HS-27A (cell line): ENCODE data around the gene KIAA0753.
"Not testable (repeated sequence)": the region's sequence is repeated elsewhere in the genome, so short reads cannot be mapped to it uniquely, and the experiment has no call there.

ENCODE experiments used
- DNase-seq: peaks from one replicate; pipeline ENCODE4 v3.0.0-alpha.2; 2012; ENCODE audit warnings: low read depth, missing footprints

KIAA0753 gene

DNA sequence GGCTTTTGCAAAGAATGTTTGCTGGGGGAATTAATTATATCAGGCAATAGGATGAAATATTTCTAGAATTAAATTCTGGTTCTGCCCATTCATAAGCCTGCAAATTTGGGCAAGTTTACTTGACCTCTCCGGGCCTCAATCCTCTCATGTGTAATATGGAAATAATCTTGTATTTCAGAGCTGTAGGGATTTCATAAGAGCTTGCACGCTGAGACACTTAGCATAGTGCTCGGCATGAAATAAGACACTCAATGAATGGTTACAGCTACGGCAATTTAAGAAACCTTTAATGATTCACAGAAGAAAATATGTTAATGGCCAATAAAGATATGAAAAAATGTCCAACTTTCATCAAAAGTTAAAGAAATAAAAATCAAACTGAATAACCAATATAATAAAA is 43.6 kb downstream of the KIAA0753 start:
- no peak for DNase-seq

DNA sequence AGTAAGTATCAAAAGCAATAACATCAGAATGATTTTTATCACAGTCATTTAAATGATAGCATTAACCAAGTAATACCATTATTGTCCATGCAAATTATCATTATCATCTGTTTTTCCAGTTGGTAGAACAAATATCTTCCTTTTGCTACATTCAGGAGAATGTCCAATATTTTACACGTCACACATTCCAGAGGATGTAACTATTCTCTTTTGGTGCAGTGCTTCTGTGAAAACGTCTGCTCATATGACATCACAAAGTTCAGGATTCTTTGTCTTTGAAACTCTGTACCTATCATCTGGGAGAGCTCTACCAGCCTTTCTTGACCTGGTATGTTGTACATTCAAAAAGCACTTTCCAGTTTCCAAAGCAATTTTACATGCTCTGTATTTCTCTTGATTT is 44.0 kb downstream of the KIAA0753 start:
- DNase-seq = no peak

DNA sequence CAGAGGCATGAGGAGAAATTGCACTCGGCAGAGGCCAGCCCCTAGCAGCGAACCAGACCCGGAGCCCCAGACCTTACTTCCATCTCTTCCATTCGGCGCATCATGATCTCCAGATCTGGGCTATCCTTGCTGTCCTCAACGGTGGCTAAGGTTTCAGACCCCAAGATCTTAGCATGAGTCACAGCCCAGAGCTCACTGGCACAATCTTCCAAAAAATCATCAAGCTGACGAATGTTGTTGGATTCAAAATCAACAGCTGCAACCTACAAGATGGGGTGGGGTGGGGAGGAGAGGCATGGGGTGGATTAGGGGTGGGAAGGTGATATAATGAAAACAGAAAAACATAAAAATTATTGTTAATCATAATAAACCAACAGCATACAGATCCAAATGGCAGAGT is 44.4 kb downstream of the KIAA0753 start:
- DNase-seq = no peak

DNA sequence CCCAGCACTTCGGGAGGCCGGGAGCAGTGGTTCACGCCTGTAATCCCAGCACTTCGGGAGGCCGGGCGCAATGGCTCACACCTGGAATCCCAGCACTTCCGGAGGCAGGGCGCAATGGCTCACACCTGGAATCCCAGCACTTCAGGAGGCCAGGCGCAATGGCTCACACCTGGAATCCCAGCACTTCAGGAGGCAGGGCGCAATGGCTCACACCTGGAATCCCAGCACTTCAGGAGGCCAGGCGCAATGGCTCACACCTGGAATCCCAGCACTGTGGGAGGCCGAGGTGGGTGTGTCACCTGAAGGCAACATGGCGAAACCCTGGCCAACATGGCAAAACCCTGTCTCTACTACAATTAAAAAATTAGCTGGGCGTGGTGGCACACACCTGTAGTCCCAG is 47.1 kb downstream of the KIAA0753 start:
- not testable (repeated sequence) for DNase-seq

DNA sequence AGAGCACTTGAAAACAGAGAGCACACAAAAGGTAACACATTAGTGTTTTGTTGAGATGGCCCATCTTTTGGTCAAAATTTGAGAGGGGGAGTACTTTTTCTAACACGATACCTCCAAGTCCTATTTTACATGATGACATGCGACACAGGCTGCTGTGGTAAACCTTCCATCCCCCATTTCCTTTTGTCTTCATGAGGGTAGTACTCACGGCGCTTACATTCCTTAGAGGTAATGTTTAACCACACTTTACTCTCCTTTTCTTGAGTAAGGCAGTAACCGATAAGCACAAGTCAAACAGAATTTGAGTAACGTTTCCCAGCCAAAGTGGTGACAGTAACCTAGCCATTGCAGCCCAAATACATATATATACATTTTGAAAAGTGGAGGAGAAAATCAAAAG is 48.3 kb downstream of the KIAA0753 start:
- DNase-seq = no peak

DNA sequence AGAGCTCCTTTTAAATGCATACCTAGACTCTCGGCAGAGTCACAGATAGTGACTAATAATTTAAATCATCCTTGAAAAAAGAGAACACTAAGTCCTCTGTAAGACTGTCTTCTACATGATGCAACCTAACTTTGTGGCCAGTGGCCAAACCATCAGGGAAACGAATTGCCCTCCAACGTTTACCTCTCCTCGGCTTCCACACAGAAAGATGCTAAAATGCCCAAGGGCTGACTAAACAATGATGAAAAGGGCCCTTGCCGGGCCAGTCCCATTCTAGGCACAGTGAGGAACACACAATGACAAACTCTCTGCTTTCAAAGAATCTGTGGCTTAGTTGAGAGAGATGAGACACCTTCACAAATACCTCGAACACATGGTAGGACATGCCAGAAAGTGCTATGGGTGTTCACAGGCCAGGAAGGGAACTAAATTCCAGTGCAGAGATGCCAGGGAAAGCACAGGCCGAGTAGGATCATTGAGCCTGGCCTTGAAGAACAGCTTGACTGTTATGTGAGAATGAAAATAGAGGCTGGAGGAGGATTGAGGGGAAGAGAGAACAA is 48.8 kb downstream of the KIAA0753 start:
- DNase-seq = no peak

DNA sequence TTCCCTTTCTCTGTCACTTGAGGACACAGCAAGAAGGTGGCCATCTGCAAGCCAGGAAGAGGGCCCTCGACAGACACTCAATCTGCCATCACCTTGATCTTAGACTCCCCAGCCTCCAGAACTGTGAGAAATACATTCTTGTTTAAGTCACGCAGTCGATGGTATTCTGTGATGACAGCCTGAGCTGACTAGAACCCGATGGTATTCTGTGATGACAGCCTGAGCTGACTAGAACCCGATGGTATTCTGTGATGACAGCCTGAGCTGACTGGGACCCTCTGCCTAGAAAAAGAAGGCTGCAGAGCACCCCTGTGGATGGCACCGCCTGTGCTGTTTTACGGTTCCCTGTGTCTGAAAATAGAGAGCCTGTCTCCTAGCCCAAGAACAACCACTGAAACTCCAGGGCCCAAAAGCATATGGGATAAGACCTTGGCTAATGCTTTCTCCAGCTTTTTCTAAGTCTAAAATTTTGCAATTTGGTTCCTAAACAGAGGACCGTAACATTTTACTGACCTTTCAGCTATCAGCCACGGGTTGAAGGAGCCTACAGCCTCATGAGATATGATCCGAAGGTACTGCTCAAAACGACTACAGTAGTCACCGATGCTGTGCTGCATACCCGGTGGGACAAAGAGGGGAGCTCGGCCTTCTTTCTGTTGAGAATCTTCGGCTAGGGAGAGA is 51.1 kb downstream of the KIAA0753 start:
- no peak for DNase-seq

DNA sequence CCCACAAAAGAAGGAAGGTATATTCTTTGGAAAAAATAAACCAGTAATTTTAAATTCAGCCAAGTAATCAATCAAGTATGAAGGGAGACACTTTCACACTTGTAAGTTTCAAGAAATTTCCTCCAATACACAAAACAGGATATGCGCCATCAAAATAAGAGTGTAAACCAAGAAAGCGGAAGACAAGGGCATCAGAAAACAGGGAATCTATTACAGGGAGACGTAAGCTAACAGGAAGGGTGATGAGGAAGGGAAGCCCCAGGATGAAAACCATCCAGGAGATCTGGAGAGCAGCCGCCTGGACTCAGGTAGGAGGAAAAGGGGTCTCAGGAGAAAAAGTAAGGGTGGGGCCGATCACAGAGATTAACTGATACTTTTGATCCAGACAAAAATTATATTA is 52.3 kb downstream of the KIAA0753 start:
- no peak for DNase-seq

DNA sequence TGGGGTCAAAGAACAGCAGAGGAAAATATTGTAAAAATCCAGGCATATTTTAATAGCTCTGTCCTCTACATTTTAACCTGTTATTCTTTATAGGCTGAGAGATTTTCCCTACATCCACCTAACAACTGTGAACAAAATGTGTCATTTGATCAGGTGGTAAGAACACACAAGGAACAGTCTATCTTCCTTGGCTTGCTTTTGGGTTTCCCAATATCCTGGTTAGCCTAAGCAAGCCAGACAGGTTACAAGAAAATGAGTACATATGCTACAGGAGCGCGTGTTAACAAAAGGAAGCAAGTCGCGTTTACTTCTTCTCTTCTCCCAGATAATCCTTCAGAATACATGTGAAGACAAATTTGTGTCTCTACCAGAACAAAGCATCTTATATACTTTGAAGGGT is 53.2 kb downstream of the KIAA0753 start:
- no peak for DNase-seq

DNA sequence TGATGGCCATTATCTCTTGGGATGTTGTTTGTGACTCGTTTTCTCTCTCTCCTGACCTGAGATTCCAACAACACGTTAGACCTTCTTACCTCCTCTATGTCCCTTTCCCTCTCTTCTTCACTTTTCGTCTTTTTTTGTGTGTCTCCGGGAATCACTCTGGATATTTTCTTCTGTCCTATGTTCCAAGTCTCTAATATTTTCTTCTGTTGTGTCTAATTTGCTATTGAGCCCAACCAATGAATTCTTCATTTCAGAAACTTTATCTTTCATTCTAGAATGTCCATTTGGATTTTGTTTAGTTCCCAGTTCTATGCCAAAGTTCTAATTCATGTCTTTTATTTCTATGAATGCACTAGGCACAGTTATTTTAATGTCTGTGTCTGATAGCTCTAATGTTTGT is 57.1 kb downstream of the KIAA0753 start:
- no peak for DNase-seq

DNA sequence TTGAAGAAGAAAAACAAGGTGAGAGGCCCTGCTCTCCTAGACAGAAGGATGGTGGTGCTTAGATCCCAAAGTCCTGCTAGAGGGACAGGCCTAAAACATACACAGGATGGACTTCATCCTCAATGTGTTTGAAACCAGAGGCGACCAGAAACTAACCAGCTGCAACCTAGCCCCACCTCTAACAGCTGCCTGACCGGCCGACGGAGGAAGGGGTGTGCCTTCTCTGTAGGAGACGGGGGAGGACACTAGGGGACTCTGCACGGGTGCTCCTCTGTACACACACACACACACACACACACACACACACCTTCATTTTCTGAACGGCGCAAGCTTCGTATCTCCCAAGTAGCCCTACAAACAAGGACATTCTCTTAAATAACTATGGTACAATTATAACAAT is 59.9 kb downstream of the KIAA0753 start:
- DNase-seq = no peak

DNA sequence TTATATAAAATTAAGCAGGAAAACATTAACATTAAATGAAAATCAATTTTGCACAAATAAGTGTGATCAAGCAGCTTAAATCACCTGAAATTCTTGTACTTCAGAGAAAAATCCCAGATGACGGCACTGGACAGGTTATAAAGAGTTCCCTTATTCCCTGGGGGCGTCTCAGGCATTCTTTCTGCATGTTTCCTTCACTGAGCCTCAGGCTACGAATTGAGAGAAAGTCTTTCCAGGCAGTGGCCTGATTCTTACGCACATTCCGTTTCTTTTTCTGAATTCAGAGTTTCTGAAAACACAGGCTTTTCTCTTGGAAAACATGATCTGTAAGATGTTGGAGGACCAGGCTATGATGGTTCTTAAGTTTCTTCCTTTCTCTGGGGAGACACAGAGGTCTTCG is 62.0 kb downstream of the KIAA0753 start:
- DNase-seq = no peak

DNA sequence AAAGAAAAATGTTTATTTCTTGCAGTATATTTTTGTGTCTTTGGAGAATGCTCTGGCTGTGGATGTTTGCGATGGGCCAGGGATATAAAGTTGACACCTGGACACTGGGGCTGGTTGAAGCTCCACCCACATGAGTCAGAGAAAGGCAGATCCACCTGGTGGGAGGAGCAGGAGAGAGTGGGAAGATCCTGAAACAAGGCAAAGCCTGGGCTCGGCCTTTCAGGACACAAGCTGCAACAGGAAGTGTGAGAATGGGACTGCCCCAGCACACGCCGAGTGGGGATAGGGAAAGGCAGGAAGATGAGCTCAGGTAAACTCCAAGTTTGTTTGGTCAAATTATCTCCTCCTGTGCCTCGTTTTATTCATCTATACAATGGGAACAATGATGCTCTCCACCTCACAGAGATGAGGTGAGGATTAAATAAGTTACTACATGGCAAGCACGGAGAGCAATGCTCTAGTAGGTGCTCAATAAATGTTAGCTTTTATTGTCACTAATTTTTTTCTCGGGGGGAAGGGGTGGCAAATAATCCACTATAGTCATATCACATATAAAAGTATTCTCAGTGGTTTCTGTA is 62.7 kb downstream of the KIAA0753 start:
- no peak for DNase-seq

DNA sequence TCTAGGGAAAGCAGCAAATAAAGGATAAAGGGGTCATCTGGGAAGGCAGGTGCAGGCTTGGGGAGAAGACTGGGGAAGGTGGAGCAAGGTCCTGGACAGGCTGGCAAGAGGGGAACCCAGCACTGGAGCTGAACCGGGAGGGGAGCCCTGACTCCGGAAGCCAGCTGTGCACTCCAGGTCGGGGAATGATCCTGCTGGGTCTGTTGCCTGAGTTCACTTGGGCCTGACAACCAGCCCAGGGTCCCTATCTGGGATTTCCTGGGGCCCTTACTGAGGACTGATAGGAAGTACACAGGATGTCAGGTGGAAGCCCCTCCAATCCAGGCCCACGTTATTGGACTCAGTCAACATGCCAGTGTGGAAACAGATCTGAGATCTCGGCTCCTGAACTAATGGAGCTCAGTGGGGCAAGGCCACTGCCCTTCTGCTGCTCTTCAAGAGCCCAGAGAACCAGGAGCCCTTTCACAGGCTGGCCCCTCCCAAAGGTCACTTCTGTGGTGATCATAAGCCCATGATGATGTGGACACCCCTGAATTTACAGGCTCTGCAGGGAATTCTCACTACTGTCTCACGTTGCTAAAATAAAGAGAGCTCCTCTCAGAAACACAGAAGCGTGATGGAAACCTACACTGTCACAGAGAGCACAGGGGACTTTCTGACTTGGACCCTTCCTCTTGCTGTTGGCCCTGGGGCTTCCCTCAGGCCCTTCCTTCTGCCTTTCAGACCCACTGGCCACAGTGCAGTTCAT is 64.3 kb downstream of the KIAA0753 start:
- no peak for DNase-seq

DNA sequence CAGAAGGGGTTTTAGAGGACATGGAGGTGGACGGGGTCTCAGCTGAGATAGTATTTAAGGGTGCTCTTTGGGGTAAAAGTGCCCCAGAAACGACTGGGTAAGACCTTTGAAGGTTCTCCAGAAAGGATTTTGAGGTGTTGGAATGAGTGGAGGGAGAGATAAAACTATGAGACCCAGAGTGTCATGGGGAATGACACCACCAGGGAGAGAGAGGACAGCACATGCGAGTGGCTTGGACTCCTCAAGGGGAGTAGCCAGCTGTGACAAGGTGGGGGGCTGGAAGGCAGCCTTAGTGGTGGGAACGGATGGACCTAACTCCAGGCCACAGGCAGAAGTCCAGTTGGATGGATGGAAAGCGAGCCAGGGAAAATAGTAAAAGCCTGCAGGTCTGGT is 64.9 kb downstream of the KIAA0753 start:
- no peak for DNase-seq

DNA sequence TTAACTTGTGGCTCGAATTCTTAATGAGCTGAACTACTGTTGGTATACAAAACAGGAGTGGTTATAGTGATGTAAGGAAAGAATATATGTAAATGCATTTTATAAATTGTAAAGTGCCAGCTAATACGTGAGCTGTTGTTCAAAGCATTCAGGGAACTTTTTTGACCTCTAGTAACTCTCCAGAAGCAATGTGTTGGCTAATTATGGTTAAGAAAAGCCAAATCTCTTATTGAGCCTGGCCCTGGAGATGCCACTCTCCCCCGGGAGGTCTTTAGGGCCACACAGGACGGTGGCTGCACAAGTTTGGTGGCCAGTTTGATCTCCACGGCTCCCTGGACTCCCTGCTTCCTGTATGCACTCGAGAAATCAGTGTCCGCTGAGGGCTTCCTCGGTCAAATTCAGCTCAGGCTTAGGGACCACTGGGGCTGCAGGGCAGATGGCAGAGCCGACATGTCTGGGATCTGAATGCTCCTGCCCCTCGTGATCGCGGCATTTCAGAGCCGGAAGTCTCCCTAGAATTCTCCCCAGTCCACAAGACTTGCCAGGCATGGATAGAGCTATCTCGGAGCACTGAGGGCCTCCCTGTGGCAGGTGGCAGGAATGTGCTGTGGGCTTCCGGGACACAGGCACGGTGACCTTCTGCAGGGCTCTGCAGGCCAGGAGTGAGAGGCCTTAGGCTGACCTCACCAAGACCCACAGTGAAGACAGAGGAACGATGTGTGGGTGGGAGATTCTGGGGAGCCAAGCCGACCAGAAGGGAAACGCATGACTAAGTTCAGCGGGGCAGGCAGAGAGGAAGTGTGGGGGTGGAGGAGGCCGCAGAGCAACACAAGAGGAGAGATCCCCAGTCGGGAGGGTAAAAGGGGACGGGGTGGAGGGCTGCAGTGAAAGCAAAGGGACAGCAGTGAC is 65.6 kb downstream of the KIAA0753 start:
- DNase-seq = no peak

DNA sequence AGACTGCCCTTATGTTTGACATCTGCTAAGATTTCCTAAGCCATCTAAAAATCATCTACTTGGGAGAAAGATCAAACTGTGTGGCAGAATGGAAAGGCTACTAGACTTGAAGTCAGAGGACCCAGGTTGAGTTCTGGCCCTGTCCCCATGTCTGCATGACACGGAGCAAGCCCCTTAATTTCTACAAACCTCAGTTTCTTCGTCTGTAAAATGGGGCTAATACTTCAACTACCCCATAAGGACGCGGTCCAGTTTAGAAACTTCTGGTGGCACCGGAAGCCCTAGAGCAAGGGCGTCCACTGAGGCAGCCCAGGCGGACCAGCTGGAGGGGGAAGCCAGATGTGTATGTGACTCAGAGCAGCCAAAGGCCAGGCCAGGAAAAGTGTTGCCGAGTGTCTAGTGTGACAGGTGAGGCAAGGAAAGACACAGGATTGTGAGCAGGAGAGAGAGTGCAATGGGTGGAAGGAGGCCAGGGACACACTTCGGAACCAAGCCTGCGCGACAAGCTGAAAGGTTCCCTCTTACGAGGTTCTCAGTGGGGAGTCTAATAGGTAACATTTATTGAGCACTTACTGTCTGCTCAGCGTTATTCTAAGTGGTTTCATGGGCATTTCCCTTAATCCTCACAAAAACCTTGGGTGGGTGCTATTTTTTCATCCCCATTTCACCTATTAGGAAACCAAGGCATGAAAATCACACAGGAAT is 66.4 kb downstream of the KIAA0753 start:
- DNase-seq = no peak

DNA sequence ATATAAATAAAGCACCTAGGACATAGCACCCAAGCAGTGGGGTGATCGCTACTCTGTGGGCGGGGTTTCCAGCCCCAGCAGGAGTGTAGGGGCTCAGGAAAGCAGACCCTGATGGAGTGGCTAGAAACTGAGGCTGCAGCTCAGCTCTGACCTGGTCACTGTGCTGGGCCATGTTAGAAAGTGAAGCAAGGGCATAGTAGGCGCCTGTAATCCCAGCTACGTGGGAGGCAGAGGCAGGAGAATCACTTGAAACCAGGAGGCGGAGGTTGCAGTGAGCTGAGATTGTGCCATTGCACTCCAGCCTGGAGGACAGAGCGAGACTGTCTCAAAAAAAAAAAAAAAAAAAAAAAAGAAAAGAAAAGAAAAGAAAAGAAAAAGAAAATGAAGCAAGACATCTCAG is 67.0 kb downstream of the KIAA0753 start:
- DNase-seq = not testable (repeated sequence)

DNA sequence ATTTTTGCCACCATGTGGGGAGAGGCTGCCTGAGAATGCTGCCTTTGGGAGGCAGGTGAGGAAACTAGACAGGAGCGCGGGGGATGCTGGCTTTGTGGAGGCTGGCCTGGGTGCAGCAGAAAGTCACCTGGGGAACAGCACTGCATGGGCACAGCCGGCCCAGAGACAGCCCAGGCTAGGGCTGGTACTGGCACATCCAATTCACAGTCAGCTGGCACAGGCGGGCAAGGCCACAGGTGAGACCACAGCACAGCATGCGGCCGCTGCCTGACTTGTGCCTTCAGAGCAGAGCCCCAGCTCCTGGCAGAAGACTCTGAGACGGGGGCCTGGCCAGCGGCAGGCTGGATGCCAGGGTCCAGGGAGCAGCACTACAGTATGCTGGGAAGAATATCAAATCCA is 67.5 kb downstream of the KIAA0753 start:
- DNase-seq = no peak

DNA sequence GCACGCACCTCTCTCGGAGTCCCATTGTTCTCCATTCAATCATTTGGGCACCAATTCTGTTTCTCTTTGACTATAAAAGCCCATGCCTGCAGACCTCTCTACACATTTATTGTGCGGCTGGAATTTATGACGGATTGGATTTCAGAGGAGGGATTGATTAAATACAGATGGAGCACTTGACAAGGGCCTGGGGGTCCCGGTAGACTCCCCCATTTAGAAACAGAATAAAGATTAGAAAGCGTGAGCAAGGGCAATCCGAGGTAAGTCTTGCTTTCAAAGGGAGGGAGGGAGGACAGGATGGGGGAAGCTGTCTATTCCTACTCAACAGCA is 69.1 kb downstream of the KIAA0753 start:
- DNase-seq = no peak

DNA sequence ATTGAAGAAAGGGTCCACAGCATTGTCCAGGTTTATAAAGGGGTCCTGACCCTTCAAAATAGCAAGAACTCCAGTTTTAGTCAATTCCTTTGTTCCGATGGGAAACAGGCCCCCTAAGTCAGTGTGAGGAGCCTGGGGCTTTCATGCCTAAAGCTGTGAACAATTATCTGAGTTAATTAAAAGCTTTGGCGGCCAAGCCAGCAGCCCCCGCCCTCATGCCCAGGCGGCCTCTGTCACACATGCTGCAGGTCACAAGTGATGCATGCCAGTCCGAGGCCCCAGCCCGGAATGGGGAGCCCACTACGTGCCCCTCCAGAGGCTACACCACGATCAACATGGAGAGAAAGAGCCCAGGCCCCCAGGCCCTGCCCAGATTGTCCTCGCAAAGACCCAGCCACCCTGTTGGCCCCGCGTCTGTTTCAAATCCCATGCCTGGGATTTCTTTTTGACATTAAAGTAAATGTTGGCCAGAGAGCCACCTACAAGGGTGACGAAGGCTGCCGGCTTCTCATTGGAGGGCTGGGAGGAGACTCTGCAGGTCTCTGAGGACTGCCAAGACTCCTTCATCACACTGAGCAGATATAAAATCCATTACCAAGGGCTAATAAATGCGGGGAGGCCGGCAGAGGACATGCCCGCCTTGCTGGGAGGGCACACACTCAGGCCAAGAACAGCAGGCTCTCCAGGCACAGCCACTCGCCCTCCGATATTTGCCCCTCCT is 69.6 kb downstream of the KIAA0753 start:
- DNase-seq = no peak
